ENCODE measurements around the gene DMRTB1.

Gene DMRTB1

DNA sequence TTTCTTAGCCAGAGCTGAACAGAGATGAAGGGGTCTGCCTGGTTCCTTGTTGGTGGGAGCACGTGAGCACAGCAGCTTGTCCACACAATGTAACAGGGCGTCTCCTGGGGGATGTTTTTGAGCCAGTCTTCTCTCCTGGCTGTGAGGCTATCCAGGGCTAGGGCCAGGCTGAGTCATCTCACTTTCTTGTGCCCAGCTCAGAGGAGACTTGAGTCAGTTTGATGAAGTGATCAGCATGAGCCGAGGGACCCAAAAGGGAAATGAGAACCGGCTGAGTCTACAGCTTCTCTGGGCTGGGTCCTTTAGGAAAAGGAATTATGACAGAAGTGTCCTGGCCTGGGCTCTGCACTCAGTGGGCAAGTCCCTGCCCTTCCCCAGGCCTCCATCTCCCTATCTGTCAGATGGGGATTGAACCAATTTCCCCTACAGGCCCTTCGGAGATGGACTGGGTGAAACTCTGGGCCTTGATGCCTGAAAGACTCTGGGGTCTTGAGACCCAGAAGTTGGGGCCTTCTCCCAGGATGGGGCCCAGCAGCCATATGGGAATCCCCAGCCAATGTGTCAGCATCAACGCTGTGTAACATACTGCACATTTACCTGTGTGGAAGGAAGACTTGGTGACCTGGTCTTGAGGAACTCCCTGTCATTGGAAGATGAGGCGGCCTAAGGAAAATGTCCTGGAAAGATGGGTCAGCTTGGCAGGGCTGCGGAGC, 36.6 kb downstream of the DMRTB1 start:
- DNase-seq, result no peak

- no peak for DNase-seq
Measured at GRCh38 chr1:53498555-53499131, 39.4 kb downstream of the DMRTB1 start.

DNA sequence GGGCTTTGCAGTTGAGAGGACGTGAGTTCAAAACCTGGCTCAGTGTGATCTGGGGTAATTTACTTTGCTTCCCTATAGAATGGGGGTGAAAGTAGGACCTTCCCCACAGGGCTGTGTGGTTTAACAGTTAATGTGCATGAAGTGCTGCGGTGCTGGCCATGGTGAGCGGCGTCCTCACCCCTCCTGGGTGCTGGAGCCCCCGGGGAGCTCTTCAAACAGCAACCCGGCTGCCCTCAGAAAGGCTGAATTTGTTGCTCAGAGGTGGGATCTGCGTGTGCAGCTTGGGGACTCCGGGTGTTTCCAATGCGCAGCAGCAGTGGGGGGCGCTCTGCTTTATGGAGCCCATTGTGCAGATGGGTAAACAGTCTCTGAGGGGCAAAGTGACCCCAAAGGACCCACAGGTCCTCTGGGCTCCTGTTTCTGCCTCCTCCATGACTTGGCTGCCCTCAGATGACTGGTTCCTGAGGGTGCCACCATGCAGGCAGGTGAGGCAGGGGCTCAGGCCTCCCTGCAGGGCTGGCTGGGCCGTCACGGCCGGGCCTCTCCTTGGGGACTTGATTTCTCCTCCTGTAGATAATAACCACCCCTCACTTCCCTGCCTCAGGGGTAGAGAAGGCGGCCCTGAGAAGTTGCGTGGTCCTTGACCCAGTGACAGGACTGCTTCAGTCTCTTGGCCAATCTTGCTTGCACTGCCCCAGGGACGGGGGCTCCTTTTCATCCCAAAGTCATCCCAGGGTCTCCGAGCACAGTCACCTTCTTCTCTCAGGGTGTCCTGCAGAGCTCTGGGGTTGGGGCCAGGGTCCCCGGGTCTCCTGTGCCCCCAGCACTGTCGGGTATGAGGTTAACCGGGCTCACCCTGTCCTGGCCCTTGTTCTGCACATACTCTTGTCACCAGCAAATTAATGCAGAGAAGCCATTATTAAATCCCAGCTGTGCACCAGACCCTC, 40.3 kb downstream of the DMRTB1 start:
- no peak for DNase-seq

GRCh38 chr1:53500204-53501064, 41.2 kb downstream of the DMRTB1 start:
- peak in 1 of 2 experiments; percentile 11 for DNase-seq

GRCh38 chr1:53501065-53502005, 42.1 kb downstream of the DMRTB1 start:
- DNase-seq, result no peak

GRCh38 chr1:53502641-53503432, 43.6 kb downstream of the DMRTB1 start:
- no peak for DNase-seq

GRCh38 chr1:53503433-53504217, 44.4 kb downstream of the DMRTB1 start:
- DNase-seq, result no peak

GRCh38 chr1:53504901-53505300, 45.7 kb downstream of the DMRTB1 start:
- DNase-seq, result no peak

DNA sequence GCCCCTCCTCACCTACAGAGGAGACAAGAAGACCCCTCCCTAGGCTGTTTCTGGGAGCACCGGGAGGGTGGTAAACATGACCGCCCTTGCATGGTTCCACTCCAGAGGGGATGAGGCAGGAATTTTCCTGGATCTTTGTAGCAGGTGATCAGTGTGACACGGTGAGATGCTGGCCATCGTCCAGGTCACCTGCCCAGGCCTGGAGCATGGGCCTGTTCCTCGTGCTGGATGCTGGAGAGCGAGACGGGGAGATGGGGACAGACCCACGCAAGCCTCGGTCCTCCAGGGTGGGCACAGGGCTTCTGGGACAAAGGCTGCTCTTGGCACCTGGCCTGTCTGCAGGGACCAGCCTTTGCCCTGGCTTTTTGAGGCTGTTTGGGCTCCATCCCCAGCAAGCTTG, 46.2 kb downstream of the DMRTB1 start:
- no peak for DNase-seq

DNA sequence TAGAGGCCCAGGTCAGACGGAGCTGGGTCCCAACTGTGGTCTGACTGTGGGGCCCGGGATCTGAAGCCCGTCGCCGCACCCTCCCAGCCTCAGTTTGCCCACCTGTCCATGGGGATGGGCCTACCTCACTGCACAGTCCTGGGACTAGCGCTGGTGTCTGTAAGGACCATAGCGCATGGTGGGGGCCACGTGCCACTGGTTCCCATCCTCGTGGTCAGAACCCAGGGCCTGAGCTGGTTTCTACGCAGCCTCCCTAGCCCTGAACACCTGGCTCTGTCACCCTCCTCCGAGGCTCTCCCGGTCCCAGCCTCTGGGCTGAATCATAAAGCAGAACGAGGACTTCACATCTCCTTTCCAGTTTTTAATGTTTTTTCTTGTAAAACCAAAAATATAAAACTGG, 46.7 kb downstream of the DMRTB1 start:
- DNase-seq, result no peak

- DNase-seq, result no peak
Measured at GRCh38 chr1:53506355-53507050, 47.3 kb downstream of the DMRTB1 start.

DNA sequence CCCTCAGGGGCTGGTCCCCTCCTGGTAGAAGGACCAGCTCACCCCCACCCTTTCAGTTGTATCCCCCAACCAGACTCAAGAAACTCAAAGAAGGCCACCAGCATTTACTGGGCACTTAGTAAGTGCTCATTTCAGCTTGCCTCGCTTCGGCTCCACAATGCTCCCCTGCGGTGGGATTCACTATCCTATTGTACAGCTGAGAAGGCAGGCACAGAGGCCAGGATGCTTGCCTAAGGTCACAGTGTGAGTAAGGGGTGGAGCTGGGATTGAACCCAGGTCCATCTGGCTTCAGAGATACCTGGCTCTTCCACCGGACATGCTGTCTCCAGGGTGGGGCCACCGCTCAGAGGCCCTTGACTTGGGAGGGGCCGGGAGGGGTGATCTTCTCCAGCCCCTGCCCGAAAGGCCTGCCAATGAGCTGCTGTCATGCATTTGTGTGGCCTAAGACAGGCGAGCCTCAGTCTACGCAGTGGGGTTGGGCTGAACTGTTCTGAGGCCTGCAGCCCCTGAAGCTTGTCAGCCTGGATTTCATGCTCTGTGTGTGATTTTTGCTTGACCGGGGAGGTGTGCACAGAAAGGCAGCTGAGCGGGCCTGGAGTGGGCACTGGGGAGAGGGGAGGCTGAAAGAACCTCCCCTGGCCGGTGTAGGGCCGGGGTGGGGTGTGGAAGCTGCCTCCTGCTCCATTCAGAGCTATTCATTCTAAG, 48.1 kb downstream of the DMRTB1 start:
- no peak for DNase-seq

DNA sequence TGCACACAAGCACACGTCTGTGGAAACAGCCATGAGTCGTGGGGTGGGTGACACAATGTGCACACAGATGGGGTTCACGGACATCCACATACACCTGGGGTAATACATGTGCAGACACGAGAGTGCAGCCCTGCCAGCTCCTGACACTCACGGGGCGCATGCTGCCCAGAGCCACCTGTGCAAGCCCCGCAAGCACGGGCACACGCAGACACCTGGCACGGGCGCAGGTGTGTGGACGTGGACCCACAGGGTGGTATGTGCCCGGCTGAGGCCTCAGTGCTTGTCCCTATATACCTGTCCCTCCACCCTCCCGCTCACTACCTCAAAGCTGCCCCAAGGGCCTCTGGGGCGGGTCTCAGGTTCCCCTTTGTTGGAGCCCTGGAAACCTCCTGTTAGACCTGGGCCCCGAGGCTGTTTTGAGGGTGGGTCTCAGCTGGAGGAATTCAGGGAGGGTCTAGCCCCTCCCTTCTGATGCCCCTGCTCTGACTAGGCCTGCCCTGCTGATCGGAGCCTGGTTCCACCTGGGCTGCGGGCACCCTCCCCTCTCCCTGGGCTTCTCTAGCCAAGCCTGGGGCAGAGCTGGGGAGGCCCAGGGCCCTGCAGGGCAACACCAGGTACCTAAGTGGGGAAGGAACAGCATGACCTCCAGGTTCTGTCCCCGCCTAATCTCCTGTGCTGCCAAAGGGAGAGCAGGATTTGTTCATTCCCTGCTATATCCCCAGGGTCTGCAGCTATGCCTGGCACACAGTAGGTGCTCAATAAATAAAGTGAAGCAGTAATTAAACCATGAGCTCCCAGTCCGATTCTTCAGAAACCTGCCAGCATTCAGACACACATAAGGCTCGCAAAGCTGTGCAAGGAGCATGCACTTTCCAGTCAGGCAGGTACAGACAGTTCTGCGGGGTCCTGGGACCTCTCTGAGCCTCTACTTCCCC, 49.1 kb downstream of the DMRTB1 start:
- DNase-seq, result no peak

DNA sequence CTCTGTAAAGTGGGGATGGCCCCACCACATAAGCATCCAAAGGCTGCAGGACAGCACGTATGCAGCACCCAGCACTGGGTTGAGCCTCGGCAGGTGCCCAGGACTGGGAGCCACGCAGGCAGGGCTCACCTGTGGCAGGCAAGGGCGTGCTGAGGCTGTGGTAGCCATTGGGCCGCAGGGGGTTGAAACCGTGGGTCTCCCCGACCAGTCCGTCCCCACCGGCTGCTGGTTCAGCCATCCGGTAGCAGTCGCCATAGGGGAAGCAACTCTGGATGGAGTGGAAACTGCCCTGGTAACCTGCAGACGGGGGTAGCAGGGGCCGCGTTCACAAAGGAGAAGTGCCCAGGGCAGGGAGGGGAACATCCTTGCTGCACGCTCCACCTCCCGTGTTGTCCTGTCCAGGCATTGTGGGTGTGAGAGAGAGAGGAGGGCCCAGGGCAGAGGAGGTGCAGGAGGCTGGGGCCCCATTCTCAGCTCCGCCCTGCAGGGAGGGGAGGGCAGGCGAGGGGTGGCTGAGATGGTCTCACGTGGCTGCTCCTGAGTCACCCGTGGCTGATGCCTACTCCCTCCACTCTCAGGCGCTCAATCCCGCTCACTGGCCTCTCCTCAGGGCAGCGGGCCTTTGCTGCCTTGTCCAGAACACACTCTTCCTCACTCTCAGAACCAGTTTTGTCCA, 49.9 kb downstream of the DMRTB1 start:
- DNase-seq, result no peak

- no peak for DNase-seq
Measured at GRCh38 chr1:53509775-53510174, 50.6 kb downstream of the DMRTB1 start.

DNA sequence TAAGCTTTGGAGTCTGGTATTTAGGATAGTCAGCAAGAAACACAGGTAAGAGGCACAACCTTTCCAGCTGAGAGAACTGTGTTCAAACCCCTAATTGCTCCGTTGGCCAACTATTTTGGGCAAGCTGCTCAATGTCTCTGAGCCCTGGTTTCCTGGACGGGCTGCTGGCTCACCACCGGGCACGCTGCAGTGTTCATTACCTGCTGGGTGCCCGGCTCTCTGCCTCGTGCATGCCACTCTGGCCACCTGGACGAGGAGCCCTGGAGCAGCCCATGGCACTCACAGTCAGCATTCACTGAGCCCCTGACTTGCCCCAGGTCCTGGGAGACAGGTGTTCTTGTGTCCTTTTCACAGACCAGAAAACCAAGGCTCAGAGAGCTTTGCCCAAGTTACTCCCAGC, 51.0 kb downstream of the DMRTB1 start:
- DNase-seq, result no peak
